NT2/D1 (cell line): ENCODE measurements around the gene CCR6.

Source experiments
- DNase-seq: peaks from one replicate; pipeline ENCODE4 v3.0.0-alpha.2; 2011; ENCODE audit warnings: low read depth, low spot score
- H3K27me3 ChIP-seq: 2 replicates; pipeline ENCODE4 v1.6.0; 2011; ENCODE audit warnings: mild to moderate bottlenecking; ENCODE audit not compliant: insufficient read length, insufficient read depth
- H3K36me3 ChIP-seq: 2 replicates; pipeline ENCODE4 v1.6.1; 2011; ENCODE audit warnings: mild to moderate bottlenecking, low read length, mixed read lengths; ENCODE audit not compliant: insufficient read depth, insufficient read length
- H3K4me1 ChIP-seq: 2 replicates; pipeline ENCODE4 v1.5.1; 2011; ENCODE audit not compliant: insufficient read depth, insufficient read length
- H3K4me3 ChIP-seq: 2 replicates; pipeline ENCODE4 v1.5.1; 2011; ENCODE audit warnings: low read depth; ENCODE audit not compliant: insufficient read length
- H3K9ac ChIP-seq: 2 replicates; pipeline ENCODE4 v1.6.0; 2011; ENCODE audit warnings: low read depth; ENCODE audit not compliant: insufficient read length
- H3K9me3 ChIP-seq: 2 replicates; pipeline ENCODE4 v1.5.1; 2011; ENCODE audit warnings: mild to moderate bottlenecking, low read length; ENCODE audit not compliant: insufficient read depth
- SUZ12 ChIP-seq: IDR thresholded peaks from 2 replicates; pipeline ENCODE4 v1.6.1; 2011; ENCODE audit not compliant: insufficient read length, insufficient read depth; ENCODE audit errors: extremely low read depth
- YY1 ChIP-seq: IDR thresholded peaks from 2 replicates; pipeline ENCODE4 v1.6.1; 2011; ENCODE audit not compliant: insufficient read length, insufficient read depth
- ZNF274 ChIP-seq: IDR thresholded peaks from 2 replicates; pipeline ENCODE4 v1.6.1; 2011; ENCODE audit warnings: mild to moderate bottlenecking, low read depth, low read length

Gene CCR6

GRCh38 chr6:167100241-167100674 lies 22.6 kb upstream of the CCR6 start:
- Histone ChIP-seq H3K4me3 (no peak overlapping the region), H3K27me3 (no peaks in the 10 kb centered on the region), H3K9me3 (no peaks in the 10 kb centered on the region), H3K9ac (no peak overlapping the region), H3K36me3 (no peaks in the 10 kb centered on the region), H3K4me1 (peaks cover 5% of the 10 kb centered on the region)
- TF ChIP-seq ZNF274 = no peak
- DNase-seq = no peak

- Histone ChIP-seq H3K36me3 (no peaks in the 10 kb centered on the region), H3K4me3 (no peak overlapping the region), H3K4me1 (peaks cover 5% of the 10 kb centered on the region), H3K27me3 (no peaks in the 10 kb centered on the region), H3K9me3 (no peaks in the 10 kb centered on the region), H3K9ac (no peak overlapping the region)
- no peak for DNase-seq
- TF ChIP-seq SUZ12 = no peak
- no peak for TF ChIP-seq YY1
- no peak for TF ChIP-seq ZNF274
These were observed 20.6 kb upstream of the CCR6 start for GRCh38 chr6:167102318-167102717.

DNA sequence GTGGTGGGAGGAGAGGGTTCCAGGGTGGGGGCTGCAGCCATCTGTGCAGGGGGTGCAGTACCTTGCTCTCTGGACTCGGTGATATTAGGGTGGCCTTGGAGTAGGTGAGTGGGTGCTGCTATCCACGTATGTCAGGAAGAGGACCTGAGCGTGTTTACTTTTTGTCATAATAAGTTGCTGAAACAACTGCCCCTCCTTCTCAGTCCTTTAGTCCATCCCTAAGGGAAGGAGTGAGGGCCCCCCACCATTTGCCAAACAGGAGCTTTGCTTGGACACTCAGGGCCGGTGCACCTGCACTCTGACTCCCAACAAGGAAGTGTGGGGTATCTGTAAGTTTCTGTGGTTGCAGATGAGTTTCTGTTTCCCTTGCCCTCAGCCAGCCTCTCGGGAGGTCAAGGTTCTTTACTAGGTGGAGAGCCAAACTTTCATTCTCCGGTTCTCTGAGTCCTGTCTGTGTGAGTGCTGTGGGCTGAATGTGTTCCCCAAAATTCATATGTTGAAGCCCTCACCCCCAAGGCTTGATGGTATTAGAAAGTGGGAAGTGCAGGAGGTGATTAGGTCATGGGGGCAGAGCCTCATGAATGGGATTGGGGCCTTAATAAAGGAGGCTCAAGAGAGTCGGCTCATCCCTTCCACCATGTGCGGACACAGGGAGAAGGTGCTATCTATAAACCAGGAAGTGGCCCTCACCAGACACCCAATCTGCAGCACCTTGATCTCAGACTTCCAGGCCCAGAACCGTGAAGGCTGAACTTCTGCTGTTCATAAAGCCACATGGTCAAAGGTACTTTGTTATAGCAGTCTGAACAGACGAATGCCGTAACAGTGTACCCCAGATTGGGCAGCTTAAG lies 19.6 kb upstream of the CCR6 start:
- DNase-seq = no peak
- H3K4me1 ChIP-seq = peaks cover 5% of the 10 kb centered on the region
- no peak overlapping the region for H3K4me3 ChIP-seq
- no peaks in the 10 kb centered on the region for H3K9me3 ChIP-seq
- H3K9ac ChIP-seq = no peak overlapping the region
- no peaks in the 10 kb centered on the region for H3K27me3 ChIP-seq
- no peaks in the 10 kb centered on the region for H3K36me3 ChIP-seq
- TF ChIP-seq YY1 (no peak), SUZ12 (no peak), ZNF274 (no peak)

GRCh38 chr6:167104388-167104787 lies 18.5 kb upstream of the CCR6 start:
- TF ChIP-seq ZNF274 (no peak), SUZ12 (no peak), YY1 (no peak)
- H3K4me3 ChIP-seq = no peak overlapping the region
- H3K36me3 ChIP-seq = no peaks in the 10 kb centered on the region
- H3K27me3 ChIP-seq = no peaks in the 10 kb centered on the region
- H3K4me1 ChIP-seq = no peaks in the 10 kb centered on the region
- H3K9me3 ChIP-seq = no peaks in the 10 kb centered on the region
- no peak for DNase-seq
- H3K9ac ChIP-seq = no peak overlapping the region

DNA sequence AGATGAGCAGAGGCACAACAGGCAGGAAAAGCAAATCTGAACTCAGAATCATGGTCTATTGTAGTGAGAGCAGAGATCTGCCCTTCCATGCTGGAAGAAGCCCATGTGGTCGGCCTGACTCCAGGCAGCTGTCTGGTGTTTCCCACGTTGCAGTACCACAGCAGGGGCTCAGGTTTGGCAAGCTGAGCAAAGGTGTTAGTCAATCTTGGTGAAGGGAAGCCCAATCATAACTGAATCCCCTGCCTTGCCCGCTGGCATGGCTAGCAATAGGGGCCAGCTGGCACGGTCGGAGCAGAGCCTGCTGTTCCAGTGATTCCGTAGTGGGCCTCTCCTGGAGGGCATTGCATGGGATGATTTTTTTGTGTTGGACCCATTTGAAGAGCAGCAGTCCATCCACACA lies 17.8 kb upstream of the CCR6 start:
- H3K9me3 ChIP-seq = no peaks in the 10 kb centered on the region
- H3K36me3 ChIP-seq = no peaks in the 10 kb centered on the region
- no peak for DNase-seq
- no peak overlapping the region for H3K4me3 ChIP-seq
- H3K9ac ChIP-seq = no peak overlapping the region
- H3K27me3 ChIP-seq = no peaks in the 10 kb centered on the region
- TF ChIP-seq ZNF274 (no peak), SUZ12 (no peak), YY1 (no peak)
- no peaks in the 10 kb centered on the region for H3K4me1 ChIP-seq

GRCh38 chr6:167106406-167106805 lies 16.5 kb upstream of the CCR6 start:
- Histone ChIP-seq H3K9ac (no peak overlapping the region), H3K27me3 (no peaks in the 10 kb centered on the region), H3K4me3 (no peak overlapping the region), H3K9me3 (no peaks in the 10 kb centered on the region), H3K36me3 (no peaks in the 10 kb centered on the region), H3K4me1 (no peaks in the 10 kb centered on the region)
- DNase-seq = no peak
- TF ChIP-seq ZNF274 (no peak), SUZ12 (no peak), YY1 (no peak)

- no peaks in the 10 kb centered on the region for H3K4me1 ChIP-seq
- H3K4me3 ChIP-seq = no peak overlapping the region
- DNase-seq = no peak
- no peak for TF ChIP-seq YY1
- TF ChIP-seq ZNF274 = no peak
- no peak for TF ChIP-seq SUZ12
- H3K36me3 ChIP-seq = no peaks in the 10 kb centered on the region
- H3K9ac ChIP-seq = no peak overlapping the region
- no peaks in the 10 kb centered on the region for H3K9me3 ChIP-seq
- H3K27me3 ChIP-seq = no peaks in the 10 kb centered on the region
These were observed 15.1 kb upstream of the CCR6 start for GRCh38 chr6:167107787-167108186.
